ENCODE data around the gene DNAJA3.

DNA sequence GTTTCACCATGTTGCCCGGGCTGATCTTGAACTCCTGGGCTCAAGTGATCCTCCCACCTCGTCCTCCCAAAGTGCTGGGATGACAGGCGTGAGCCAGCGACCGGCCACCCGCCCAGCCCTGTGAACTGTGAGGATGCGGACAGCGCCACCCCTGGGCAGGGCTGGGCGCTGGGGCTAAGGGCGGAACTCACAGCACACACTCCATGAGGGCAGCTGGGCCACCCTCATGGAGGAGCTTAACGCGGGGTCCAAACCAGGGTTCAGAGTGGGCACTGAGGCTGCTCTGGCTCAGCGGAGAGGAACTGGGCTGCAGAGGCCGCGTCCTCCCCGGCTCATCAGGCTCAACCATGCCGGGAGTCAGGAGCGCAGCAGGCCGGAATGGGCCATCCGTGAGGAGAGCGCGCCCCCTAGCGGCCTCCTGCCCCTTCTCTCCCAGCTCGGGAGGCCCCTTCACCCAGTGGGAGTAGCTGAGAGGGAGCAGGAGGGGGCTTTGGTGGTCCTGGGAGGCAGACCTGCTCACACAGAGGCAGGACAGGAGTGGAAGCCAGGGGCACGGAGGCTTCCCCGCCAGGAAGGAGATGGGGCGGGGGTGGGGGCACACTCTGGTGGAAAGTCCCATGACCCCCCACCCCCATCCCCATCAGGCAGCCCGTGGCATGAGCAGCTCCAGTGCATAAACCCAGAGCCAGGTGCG is 23.1 kb upstream of the DNAJA3 start:
- TF ChIP-seq CTCF (IDR thresholded peaks at IDR 0.05; ENCODE audit: low read depth, low read length) (peak; percentile 81), EZH2phosphoT487 (IDR thresholded peaks at IDR 0.05; ENCODE audit: low read depth) (no peak)
